OCI-LY7 (cell line): ENCODE data around the gene TCF12.

Source experiments
- CTCF ChIP-seq: fragments of 200-600 bp; sonication (generic); conservative IDR thresholded peaks from 2 replicates; pipeline ENCODE4 v1.5.1; 2014; ENCODE audit warnings: mild to moderate bottlenecking, antibody characterized with exemption, low read length, moderate library complexity, mixed read lengths
- EZH2phosphoT487 ChIP-seq: fragments of 200-600 bp; sonication (generic); IDR thresholded peaks from 2 replicates; pipeline ENCODE4 v1.6.1; 2018; ENCODE audit warnings: low read depth, borderline replicate concordance, mild to moderate bottlenecking, mixed run types, antibody characterized with exemption, low read length, moderate library complexity, mixed read lengths

GRCh38 chr15:57253082-57253481, 334.6 kb downstream of the TCF12 start:
- TF ChIP-seq CTCF: no peak
- TF ChIP-seq EZH2phosphoT487: no peak
